Measurements from ENCODE around the gene ALKBH7. TPM values are rescaled to one million over a fixed set of nuclear protein-coding genes. Genes with fewer than 3 reads are reported as not detected.

The ALKBH7 gene
- total and polyA plus RNA-seq, 10 of the 15 experiments (the other 5 are each of a cell fraction or from before 2014, with no cell fraction given) = 0.31 to 82.5 (median 37.6) TPM

DNA sequence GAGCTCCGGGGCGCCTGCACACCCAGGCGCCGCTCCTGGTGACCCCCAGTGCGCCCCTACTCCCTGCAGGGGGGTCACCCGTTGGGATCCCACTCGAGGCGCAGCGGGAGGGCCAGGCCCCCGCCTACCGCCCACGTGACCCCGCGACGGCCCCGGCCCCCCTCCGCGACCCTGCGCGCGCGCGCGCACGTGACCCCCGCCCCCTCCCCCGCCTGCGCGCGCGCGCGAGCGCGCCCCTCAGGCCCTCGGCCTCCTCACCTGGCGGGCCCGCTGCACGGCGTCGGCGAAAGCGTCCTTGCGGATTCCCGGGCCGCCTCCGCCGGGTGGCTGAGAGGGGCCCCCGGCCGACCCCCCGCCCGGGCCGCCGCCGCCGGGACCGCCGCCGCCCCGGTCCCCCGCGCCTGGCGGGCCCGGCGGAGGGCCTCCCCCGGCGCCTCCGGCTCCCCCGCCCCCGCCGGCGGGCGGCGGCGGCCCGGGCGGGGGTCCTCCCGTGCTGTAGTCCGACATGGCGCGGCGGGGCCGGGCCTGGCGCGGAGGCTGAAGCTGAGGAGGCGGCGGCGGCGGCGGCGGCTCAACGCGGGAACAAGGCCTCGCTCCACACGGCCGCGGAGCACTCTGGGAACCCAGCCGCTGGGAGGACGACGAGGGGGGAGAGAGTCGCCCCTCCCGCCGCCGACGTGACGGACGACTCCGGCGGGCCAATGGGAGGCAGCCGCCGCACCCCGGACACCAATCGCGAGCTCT is 51.8 kb downstream of the ALKBH7 start, which contains the start of gene KHSRP (continued):
- TF ChIP-seq, protein P1, sequence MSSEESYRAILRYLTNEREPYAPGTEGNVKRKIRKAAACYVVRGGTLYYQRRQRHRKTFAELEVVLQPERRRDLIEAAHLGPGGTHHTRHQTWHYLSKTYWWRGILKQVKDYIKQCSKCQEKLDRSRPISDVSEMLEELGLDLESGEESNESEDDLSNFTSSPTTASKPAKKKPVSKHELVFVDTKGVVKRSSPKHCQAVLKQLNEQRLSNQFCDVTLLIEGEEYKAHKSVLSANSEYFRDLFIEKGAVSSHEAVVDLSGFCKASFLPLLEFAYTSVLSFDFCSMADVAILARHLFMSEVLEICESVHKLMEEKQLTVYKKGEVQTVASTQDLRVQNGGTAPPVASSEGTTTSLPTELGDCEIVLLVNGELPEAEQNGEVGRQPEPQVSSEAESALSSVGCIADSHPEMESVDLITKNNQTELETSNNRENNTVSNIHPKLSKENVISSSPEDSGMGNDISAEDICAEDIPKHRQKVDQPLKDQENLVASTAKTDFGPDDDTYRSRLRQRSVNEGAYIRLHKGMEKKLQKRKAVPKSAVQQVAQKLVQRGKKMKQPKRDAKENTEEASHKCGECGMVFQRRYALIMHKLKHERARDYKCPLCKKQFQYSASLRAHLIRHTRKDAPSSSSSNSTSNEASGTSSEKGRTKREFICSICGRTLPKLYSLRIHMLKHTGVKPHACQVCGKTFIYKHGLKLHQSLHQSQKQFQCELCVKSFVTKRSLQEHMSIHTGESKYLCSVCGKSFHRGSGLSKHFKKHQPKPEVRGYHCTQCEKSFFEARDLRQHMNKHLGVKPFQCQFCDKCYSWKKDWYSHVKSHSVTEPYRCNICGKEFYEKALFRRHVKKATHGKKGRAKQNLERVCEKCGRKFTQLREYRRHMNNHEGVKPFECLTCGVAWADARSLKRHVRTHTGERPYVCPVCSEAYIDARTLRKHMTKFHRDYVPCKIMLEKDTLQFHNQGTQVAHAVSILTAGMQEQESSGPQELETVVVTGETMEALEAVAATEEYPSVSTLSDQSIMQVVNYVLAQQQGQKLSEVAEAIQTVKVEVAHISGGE (CRISPR knock-in tag; IDR thresholded peaks at IDR 0.05) = no peak
- peak; percentile 79 for TF ChIP-seq CREM (IDR thresholded peaks at IDR 0.05; ENCODE audit: low read depth)
- TF ChIP-seq MEF2B (IDR thresholded peaks at IDR 0.05; ENCODE audit: partially characterized antibody, poor library complexity, severe bottlenecking) = no peak
- no peak for TF ChIP-seq DPF2 (IDR thresholded peaks at IDR 0.05)
- peak; percentile 93 for TF ChIP-seq POLR2A (IDR thresholded peaks at IDR 0.05; ENCODE audit: low read depth, low read length)
- no peak for TF ChIP-seq STAT3 (IDR thresholded peaks at IDR 0.05; ENCODE audit: low read depth, low read length)
- no peak for TF ChIP-seq ZNF24 (IDR thresholded peaks at IDR 0.05)
- TF ChIP-seq NFIC (IDR thresholded peaks at IDR 0.05; ENCODE audit: low read depth, low read length) = no peak
- no peak for TF ChIP-seq ASH2L (IDR thresholded peaks at IDR 0.05; ENCODE audit: borderline replicate concordance, low read depth)
- TF ChIP-seq, protein P2, sequence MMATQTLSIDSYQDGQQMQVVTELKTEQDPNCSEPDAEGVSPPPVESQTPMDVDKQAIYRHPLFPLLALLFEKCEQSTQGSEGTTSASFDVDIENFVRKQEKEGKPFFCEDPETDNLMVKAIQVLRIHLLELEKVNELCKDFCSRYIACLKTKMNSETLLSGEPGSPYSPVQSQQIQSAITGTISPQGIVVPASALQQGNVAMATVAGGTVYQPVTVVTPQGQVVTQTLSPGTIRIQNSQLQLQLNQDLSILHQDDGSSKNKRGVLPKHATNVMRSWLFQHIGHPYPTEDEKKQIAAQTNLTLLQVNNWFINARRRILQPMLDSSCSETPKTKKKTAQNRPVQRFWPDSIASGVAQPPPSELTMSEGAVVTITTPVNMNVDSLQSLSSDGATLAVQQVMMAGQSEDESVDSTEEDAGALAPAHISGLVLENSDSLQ (IDR thresholded peaks at IDR 0.05) = no peak
- TF ChIP-seq CBX5 (IDR thresholded peaks at IDR 0.05; ENCODE audit: low read depth) = no peak
- TF ChIP-seq CREB1 (IDR thresholded peaks at IDR 0.05; ENCODE audit: low read depth) = peak; percentile 85
- no peak for TF ChIP-seq CBX3 (IDR thresholded peaks at IDR 0.05; ENCODE audit: borderline replicate concordance, low read depth)
- no peak for TF ChIP-seq RELA (IDR thresholded peaks at IDR 0.05; ENCODE audit: borderline replicate concordance, partially characterized antibody)
- no peak for TF ChIP-seq HDAC6 (IDR thresholded peaks at IDR 0.05; ENCODE audit: unreplicated experiment)
- no peak for TF ChIP-seq GATAD2B (conservative IDR thresholded peaks at IDR 0.05; ENCODE audit: low read depth)
- TF ChIP-seq ZBTB40 (IDR thresholded peaks at IDR 0.05; ENCODE audit: borderline replicate concordance) = no peak
- TF ChIP-seq, protein P3, sequence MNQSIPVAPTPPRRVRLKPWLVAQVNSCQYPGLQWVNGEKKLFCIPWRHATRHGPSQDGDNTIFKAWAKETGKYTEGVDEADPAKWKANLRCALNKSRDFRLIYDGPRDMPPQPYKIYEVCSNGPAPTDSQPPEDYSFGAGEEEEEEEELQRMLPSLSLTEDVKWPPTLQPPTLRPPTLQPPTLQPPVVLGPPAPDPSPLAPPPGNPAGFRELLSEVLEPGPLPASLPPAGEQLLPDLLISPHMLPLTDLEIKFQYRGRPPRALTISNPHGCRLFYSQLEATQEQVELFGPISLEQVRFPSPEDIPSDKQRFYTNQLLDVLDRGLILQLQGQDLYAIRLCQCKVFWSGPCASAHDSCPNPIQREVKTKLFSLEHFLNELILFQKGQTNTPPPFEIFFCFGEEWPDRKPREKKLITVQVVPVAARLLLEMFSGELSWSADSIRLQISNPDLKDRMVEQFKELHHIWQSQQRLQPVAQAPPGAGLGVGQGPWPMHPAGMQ (IDR thresholded peaks at IDR 0.05; ENCODE audit: borderline replicate concordance) = no peak
- TF ChIP-seq PBX3 (IDR thresholded peaks at IDR 0.05; ENCODE audit: insufficient replicate concordance, low read depth, low read length) = no peak

All from GM12878 (cell line).